GM21447 (cell line): ENCODE measurements around the gene OTX1.
A peak's percentile ranks its signal among the peaks of the same experiment; 100 is the strongest.
"Not testable (repeated sequence)": the region's sequence is repeated elsewhere in the genome, so short reads cannot be mapped to it uniquely, and the experiment has no call there.

Experiments
- ATAC-seq: cut with Tn5 transposase; IDR thresholded peaks from one replicate; pipeline ENCODE4 v1.9.1; 2021; ENCODE audit not compliant: unreplicated experiment

Gene OTX1

DNA sequence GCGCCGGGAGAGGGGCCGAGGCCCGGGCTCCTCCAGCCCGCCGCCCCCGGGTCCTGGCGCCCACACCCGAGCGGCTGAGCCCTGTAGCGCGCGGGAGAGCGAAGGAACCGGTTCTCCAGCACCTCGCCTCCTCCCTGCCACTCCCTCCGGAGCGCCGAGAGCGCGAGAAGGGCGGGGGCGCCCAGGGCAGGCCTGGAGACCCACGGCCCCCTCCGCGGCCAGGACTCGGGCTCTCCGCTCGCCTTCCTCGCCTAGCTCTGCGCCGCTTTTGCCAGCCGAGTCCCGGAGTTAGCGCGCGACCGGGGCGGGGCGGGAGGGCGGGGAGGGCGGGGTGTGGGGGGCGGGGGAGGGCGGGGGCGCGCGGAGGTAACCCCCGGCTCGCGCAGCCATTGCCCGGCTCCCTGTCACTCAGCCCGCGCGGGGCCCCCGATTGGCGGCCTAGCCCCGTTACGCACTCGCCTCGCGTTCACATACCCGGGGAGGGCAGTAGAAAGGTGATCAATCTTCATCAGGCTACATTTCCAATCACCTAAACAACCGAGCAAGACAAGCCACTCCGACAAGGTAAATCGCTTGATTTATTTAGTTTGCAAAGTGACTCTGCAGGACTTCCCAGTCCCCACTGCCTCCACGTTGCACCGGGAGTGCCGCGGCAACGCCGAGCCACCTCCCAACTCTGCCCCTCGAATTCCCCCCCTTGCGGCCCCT is at the start of gene OTX1:
OTX1 (plus strand) TSS at position 497 of the 708 bp plus-strand sequence. CDS start 2,161 bp downstream, outside the sequence.
- peak; percentile 76 for ATAC-seq

DNA sequence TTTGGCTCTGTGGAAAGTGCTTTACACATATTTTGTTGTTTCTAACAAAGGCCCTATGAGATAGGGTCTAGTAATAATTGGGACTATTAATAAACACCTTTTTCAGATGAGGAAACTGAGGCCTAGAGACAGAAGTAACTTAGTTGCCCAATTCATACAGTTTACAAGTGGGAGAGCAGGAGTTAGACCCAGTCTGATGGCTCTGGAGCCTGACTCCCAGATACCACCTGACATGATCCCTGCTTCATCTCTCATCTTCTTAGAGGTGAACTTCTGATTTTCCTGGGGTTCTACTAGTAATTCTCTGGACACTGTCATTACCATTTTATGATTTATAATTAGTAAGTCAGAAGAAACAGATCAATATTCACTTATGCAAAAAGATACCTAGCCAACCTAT is 49.1 kb upstream of the OTX1 start:
- no peak for ATAC-seq

DNA sequence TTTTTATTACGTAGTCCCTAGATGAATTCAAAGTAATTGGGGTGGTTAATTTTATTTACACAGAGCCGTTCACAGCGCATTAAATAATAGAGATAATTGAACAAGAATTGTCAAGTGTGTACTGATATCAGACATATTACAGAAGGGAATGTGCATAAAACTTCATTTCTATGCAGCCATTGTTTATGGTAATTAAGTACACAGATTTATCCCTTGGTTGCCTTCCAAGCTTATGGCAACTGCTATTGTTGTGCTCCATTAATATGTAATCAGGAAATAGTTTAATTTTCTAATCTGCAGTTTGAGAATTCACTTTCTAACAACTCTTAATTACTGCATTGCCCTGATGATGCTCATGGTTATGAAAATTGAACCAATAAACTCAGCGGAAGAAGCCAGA is 47.3 kb upstream of the OTX1 start:
- ATAC-seq = no peak

DNA sequence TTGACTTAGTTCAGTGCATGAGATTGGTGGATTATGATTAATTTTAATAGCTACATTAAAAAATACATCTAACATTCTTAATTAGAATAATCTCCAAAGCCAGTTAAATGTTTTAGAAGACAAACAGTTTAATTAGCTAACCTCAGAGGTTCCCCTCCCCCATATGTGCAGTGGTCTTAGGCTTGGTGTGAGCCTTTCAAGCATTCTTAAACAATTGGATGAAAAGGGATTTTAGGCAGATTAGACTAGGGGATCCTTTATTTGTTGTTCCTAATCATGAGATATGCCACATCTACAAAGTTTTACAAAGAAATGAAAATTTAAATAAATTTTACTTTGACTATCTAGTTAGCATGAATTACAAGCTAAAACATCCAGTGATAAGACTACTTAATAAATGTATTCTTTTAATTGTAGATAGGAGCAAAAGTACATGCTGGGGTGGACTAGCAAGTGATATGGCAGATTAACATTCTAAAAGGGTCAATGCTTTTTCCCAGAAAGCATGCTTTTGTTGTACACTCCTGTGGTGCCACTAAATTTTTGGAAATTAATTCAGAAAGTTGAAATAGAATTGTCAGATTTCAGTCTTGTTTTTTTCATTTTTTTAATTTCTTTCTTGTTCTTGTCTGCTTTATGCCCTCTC is 42.7 kb upstream of the OTX1 start:
- ATAC-seq = no peak

DNA sequence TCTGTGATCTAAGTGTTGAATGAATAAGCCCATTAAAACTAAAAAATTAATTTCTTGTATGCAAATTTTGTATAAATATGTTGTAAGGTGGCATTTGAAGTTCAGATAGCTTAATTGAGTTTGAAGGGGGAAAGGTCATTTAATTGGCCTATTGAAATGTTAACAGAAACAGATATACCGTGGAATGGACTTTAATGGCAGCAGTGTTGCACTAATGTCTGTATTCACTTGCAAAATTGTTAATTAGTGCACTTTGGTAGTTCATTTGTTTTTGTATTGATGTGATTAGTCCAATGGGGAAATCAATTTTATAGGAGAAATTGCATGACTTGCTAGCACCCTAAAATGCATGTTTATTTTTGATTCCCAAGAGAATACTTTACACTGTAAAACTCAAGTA is 41.8 kb upstream of the OTX1 start:
- ATAC-seq = no peak

DNA sequence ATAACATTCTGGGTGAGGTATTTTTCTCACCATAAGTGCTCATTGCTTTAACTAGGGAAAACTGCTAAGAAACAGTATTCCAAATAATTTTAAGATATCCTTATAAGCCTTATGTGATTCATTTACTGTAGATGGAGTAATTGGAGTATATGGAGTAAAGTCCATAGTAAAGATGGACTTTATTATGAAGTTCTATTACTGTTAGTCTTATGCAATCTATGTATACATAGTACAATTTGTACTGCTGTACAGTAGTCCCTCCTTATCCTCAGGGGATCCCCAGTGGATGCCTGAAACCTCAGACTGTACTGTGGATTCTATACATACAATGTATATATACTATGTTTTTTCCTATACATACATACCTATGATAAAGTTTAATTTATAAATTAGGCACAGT is 41.1 kb upstream of the OTX1 start:
- ATAC-seq = no peak

DNA sequence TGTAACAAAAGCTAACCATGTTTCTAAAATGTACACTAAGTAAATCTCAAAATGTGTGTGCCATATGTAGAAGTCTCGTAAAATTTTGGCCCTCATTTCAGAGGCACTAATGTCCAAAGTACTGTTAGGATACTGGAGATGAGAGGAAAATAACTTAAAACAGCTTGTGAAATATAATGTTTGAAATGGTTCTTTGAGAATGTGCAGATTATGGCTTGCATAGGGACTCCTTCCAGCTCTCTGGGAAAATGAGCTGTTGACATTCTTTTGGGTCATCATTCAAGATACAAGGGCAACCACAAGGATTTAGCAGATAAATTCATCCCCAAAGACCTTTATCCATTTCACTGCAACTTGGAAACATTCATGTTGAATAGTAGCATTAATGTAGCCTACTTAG is 38.1 kb upstream of the OTX1 start:
- no peak for ATAC-seq

DNA sequence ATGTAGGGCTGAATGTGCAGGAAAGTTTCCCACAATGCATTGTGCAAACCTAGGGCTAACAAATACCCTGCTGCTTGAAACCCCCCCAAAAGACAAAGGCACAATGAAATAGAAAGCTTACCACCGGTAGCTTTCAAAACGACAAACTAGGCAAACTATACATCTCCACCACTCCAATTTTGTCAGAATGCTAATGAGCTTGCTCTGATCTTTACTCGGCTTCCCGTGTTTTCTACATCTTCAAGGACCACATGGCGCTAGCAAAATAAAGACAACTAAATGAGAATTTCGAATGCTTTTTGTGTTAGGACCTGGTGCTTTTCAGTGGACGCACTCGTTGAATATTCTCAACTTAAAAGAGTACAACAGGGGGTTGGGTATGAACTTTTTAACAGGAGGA is 37.2 kb upstream of the OTX1 start:
- no peak for ATAC-seq

DNA sequence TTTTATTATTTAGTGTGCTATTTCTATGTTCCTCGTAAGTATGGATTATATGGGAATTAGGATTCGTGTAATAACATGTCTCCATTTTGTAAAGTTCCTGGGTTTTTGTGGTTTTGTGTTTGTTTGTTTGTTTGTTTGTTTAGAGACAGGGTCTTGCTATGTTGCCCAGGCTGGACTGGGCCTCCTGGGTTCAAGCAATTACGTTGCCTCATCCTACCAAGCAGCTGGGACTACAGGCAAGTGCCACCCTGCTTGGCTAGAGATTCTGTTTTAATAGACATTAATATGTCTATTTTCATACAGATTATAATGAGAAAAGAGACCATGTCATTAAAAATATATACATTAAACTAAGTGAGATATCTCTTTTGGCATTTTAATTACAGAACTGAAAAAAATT is 35.2 kb upstream of the OTX1 start:
- no peak for ATAC-seq

DNA sequence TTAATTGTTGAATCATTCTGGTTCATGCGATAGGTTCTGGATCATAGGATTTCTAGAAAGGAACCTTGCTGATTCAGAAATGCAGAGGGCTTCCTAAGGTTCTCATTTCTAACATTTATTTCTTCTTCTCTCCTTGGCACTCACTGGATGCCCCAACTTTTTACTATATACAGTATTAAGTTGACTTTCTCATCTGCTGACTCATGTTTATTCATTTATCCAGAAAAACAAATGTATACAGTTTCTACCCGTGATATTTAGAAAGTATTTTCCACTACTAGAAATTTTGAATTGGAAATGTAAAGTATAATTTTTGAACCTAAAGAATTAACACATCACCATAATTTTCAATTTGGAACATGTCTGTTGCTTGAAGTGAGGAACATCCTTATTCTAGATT is 32.2 kb upstream of the OTX1 start:
- no peak for ATAC-seq

DNA sequence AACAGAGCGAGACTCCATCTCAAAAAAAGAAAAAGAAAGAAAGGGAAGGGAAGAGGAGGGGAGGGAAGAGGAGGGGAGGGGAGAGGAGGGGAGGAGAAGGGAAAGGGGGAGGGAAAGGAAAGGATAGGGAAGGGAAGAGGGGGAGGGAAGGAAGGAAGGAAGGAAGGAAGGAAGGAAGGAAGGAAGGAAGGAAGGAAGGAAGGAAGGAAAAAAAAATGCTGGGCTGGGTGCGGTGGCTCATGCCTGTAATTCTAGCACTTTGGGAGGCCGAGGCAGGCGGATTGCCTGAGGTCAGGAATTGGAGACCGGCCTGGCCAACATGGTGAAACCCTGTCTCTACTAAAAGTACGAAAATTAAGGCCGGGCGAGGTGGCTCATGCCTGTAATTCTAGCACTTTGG is 30.9 kb upstream of the OTX1 start:
- not testable (repeated sequence) for ATAC-seq

DNA sequence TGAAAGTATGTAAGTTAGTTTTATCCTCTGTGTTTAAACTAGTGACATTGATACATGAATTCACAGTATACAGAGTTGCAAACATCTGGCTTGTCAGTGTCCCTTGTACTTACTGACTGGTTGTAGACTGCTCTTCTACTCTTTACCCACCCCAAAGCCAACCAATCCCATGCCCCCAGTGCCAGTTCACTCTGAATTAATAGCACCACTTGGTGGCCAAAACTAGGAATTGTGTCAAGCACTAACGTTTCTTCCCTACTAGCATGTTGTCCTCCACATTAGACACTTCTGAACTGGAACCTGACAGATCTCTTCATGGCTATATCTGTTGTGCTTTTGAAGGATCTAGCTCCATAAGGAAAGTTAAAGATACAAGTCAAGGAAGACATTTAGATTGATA is 27.2 kb upstream of the OTX1 start:
- peak; percentile 66 for ATAC-seq

DNA sequence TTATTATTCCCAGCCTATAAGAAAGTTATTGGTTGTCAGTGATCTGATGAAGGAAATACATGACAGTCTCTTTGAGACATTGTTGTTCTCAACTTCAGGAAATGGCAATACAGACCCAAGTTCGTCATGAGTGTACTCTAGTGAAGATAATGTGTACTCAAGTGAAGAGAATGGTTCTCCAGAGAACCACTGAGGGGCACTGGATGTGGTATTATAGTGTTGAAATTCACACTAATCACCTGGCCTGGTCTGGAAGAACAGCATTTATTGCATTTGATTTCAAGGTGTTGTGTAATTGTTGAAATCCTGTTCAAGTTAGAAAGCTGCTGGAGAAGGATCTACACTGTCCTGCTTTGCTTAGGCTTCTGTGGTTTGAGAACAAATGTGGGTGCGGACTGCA is 23.4 kb upstream of the OTX1 start:
- ATAC-seq = no peak

DNA sequence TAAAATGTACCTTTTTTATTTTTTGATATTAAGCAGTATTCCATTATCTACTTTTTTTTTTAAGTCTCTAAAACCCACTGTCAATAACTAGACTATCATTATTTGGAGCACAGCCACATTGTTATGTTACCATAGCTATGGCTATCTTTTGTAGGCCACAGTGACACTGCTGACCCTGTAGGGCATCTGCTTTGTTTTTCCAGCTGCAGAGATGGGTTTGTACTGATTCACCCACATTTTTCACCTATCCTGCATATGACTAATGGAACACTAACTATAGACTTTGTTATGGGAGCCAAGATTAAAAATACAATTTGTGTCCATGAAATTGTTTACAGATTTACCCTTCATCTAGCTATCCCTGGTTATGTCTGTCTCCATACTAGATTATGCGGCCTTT is 21.6 kb upstream of the OTX1 start:
- ATAC-seq = no peak

DNA sequence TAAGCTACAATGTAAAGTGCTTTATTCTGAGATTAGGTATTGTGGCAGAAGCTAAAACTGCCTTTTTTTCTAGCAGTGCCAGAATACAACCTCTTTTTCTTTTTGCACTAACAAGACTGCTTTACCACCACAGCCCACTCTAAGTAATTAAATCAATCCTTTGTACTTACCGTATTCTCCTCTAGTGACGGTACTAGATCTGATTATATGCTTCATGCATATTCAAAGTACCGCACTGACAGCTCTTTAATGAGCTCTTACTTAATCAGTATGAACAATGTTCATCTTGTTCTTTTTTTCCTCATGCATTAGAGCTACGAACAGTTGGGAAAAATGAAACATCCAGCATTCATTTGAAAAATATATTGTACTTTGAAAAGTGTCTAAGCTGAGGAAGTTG is 16.1 kb upstream of the OTX1 start:
- no peak for ATAC-seq

DNA sequence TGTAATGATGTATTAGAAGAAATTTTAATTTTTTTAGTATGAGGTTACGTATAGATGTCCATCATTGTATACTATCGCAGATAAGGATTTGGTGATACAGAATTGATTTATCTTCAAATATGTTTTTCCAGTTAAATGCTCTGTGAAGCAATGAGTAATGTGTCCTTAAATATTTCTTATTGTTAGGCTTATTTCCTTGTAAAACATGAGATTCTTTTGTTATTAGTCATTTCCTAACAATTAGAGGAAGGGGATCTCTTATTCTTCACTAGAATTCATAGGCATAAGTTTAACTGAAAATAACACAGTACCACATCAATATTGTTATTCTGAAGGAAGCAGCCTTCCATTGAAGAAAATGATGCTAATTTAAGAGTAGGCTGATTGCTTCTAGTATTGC is 15.5 kb upstream of the OTX1 start:
- ATAC-seq = no peak

DNA sequence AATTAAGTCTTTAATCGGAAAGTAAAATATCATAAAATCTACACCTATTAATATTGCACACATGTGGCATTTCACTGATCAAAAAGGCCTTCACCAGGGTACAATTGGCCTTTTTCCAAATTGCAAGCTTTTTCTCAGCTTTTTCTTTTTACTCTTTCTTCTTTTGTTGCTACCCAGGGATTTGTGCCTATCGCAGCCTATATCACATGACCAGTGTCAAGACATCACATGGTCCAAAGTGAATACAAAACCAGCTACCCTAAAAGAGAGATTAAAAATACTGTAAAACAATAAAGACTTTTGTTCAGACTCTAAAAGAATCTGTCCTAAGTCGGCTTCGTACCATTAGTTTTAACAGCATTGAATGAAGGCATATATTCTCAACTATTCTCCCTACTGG is 15.0 kb upstream of the OTX1 start:
- no peak for ATAC-seq

DNA sequence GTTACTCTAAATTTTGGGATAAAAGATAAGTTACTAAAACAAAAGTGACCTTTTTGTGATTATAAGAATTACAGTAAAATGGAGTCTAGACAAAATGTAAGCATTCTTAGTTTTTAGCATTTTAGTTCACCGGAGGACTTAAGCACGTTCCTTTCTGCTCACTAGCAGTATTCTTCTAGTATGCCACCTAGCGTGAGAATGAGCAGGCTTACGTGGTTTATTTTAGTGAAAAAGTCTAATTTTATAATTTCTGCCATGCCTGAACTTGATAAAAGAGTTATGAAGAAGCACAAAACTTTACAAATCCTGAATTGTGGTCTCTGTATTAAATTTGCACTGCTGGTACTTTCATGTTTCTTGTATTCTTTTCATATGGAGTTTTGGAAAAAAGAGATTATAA is 12.6 kb upstream of the OTX1 start:
- ATAC-seq = no peak

DNA sequence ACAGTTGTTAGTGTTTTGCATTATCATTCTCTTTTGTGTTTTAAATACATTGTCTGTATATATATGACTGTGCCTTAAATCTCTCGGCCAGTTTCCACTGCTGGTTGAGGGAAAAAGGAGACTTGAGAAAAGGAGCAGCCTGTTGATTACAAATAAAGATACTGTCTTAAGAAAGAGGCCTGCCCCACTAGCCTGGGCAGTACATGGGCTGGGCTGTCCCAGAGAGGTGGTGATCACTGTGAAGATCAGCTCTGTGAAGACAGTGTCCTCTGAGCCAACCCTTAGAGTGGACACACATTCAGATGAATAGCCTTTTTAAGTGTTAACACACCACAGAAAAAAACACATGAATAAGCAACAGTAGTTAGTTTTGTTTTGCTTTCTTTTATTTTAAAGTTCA is 10.0 kb upstream of the OTX1 start:
- ATAC-seq = no peak

DNA sequence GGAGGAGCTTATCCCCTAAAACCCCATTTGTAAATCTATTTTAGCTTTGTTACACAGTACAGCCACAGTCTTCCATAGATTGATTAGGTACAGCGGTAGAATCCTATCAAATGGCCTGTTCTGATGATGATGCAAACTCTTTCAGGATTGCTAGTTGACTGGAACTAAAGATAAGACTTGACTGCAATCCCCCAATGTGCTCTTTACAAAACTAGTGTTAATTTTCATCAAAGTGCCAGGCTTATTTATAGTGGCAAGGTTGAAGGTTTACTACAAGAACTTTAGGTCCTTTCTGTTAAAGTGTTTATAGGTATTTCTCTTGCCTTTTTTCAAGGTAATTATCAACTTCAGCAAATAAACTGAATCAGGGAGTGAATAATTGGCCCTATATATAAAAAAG is 9.0 kb upstream of the OTX1 start:
- ATAC-seq = no peak

DNA sequence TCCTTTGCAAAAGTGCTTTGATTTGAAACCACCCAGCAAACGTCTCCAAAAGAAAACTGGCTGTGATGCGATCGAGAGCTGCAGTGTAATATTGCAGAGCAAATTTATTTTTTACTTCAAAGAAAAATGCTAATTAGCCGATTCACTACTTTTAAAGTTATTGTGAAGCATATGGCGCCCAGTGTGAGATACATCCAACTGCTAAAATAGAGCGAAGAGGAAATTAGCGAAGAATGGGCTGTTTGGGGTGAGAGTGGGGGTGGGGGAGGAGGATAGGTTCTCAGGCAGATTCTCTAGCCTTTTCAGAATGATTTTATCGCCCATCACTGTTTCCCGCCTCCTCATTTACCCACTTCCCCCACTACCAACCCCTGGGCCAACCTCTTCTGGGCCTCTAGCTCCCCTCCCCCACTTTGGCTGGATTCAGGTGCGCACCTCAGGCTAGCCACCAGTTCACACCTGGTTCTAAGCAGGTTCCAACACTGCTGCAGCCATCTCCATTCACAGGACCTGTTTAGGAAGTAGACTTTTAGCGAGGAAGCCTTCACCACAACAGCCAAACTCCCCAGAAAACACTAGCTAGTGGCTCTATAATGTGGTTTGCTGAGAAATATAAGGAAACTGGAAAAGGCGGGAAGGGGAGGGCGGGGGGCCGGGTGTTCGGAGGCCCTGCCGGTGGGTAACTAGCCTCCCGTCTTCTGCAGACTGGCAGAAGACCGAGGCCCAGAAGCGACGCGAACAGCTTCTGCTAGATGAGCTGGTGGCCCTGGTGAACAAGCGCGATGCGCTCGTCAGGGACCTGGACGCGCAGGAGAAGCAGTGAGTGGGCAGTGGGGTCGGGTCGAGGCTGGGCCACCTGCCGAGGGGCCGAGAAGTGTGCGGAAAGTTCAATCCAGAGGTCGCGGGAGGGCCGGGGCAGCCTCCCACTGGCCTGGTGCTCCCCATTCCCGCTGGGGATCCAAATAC is 6.0 kb upstream of the OTX1 start:
- ATAC-seq = no peak

DNA sequence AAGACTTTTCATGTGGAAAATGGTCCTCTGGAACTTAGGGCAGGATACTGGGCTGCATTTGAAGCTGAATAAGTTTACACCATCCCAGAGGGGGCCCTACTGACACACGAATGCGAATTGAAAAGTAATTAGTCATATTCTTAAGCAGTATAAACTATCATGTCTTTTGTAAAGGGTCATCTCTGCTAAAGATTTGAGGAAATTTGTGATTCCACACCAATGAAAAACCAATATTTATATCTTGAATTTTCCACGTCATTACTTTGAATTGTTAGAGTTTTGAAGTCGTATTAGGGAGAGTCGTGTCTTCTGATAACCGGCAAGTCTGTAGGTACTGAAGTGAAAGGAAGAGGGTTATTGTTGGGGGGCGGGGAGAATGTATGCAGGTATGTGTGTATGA is 4.1 kb upstream of the OTX1 start:
- ATAC-seq = no peak
